Activated CD8-positive, alpha-beta T cell treated with anti-CD3 and anti-CD28 coated beads for 36 hours (primary cell): ENCODE measurements around the gene USP40. TPM values are rescaled to one million over a fixed set of nuclear protein-coding genes. Genes with fewer than 3 reads are reported as not detected.

Source experiments
- ATAC-seq: fragments of 200-7000 bp; cut with Tn5 transposase; one replicate; pipeline ENCODE4 v1.10.0; 2021; ENCODE audit warnings: mild to moderate bottlenecking, moderate library complexity
- CTCF ChIA-PET: fragments of 350-600 bp; sonication (Branson Sonifier 250); formaldehyde crosslinking; loops from one replicate; lab custom pipeline; 2021; ENCODE audit warnings: antibody characterized with exemption; lab: Charles Lee
- POLR2A ChIA-PET: fragments of 350-600 bp; sonication (Branson Sonifier 250); formaldehyde crosslinking; loops from one replicate; lab custom pipeline; 2021; ENCODE audit warnings: antibody characterized with exemption; lab: Charles Lee
- DNase-seq: peaks from one replicate; pipeline ENCODE4 v3.0.0-alpha.2; 2020
- H3K27ac Mint-ChIP-seq: one replicate; pipeline ENCODE4 v1.8.0; 2021; ENCODE audit warnings: mild to moderate bottlenecking, mixed read lengths
- H3K27me3 Mint-ChIP-seq: one replicate; pipeline ENCODE4 v1.8.0; 2021; ENCODE audit warnings: mixed read lengths
- H3K36me3 Mint-ChIP-seq: one replicate; pipeline ENCODE4 v1.8.0; 2021; ENCODE audit warnings: low read depth, mixed read lengths
- H3K4me1 Mint-ChIP-seq: one replicate; pipeline ENCODE4 v1.8.0; 2021; ENCODE audit warnings: low read depth, mixed read lengths
- H3K4me3 Mint-ChIP-seq: one replicate; pipeline ENCODE4 v1.8.0; 2021; ENCODE audit warnings: mild to moderate bottlenecking, moderate library complexity, mixed read lengths
- H3K9me3 Mint-ChIP-seq: one replicate; pipeline ENCODE4 v1.8.0; 2021; ENCODE audit warnings: mixed read lengths
- CTCF ChIP-seq: fragments of 200-600 bp; IDR thresholded peaks from one replicate; pipeline ENCODE4 v1.8.0; 2022; ENCODE audit warnings: antibody characterized with exemption, mild to moderate bottlenecking
- intact Hi-C: fragments of 100-400 bp; cut with micrococcal nuclease; formaldehyde crosslinking; loops from one replicate; pipeline ENCODE4 v1.10.0; 2022
- total RNA-seq, 2 experiments: library from RNA; stranded (reverse); gene quantifications; one replicate each; pipeline ENCODE4 v1.2.3, GENCODE V29; 2021

The USP40 gene
- total RNA-seq, 2 experiments from 2014 or later: 14.0 to 15.8 TPM

GRCh38 chr2:233466991-233467603 is 99.5 kb downstream of the USP40 start:
- TF ChIP-seq CTCF: no peak
- H3K9me3 Mint-ChIP-seq: no peaks in the 10 kb centered on the region
- DNase-seq (no peak), ATAC-seq (no peak)
- peaks cover 49% of the 10 kb centered on the region for H3K36me3 Mint-ChIP-seq
- ChIA-PET CTCF (no interaction called here), POLR2A (no interaction called here)
- H3K27me3 Mint-ChIP-seq: no peaks in the 10 kb centered on the region
- intact Hi-C loops: no loop called here
- no peak overlapping the region for H3K4me3 Mint-ChIP-seq
- H3K27ac Mint-ChIP-seq: peak overlapping the region; percentile 30
- no peaks in the 10 kb centered on the region for H3K4me1 Mint-ChIP-seq

GRCh38 chr2:233464531-233465240 is 101.9 kb downstream of the USP40 start:
- H3K36me3 Mint-ChIP-seq: peaks cover 44% of the 10 kb centered on the region
- ATAC-seq: no peak
- no peaks in the 10 kb centered on the region for H3K9me3 Mint-ChIP-seq
- no peak overlapping the region for H3K27ac Mint-ChIP-seq
- POLR2A ChIA-PET: no interaction called here
- DNase-seq: no peak
- no peak overlapping the region for H3K4me3 Mint-ChIP-seq
- intact Hi-C loops: no loop called here
- no peaks in the 10 kb centered on the region for H3K27me3 Mint-ChIP-seq
- CTCF ChIA-PET: interaction anchor here (1.5 kb wide), 1 partner anchor 21 kb away, joined by 3 read pairs; no protein-coding TSS in a partner anchor
- no peak for TF ChIP-seq CTCF
- H3K4me1 Mint-ChIP-seq: no peaks in the 10 kb centered on the region

GRCh38 chr2:233464056-233464455 is 102.5 kb downstream of the USP40 start:
- ATAC-seq (no peak), DNase-seq (no peak)
- TF ChIP-seq CTCF: no peak
- ChIA-PET CTCF (no interaction called here), POLR2A (no interaction called here)
- intact Hi-C loops: no loop called here
- no peak overlapping the region for H3K4me3 Mint-ChIP-seq
- no peaks in the 10 kb centered on the region for H3K9me3 Mint-ChIP-seq
- peaks cover 39% of the 10 kb centered on the region for H3K36me3 Mint-ChIP-seq
- H3K4me1 Mint-ChIP-seq: no peaks in the 10 kb centered on the region
- H3K27me3 Mint-ChIP-seq: no peaks in the 10 kb centered on the region
- no peak overlapping the region for H3K27ac Mint-ChIP-seq

DNA sequence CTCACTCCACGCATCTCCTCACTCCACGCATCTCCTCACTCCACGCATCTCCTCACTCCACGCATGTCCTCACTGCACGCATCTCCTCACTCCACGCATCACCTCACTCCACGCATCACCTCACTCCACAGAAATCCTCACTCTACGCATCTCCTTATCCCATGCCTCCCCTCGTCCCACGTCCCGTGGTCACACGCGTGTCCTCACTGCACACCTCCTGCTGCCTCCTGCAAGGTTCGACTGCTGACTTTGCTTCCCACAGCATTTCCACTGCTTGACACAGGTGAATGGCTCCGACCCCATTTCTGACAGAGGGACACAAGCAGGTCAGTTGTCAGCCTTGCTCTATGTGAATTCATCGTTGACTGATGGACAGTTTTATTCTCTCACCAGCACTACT is 103.0 kb downstream of the USP40 start:
- no peak for ATAC-seq
- no peak overlapping the region for H3K4me3 Mint-ChIP-seq
- intact Hi-C loops: no loop called here
- no peaks in the 10 kb centered on the region for H3K27me3 Mint-ChIP-seq
- no peak for TF ChIP-seq CTCF
- H3K27ac Mint-ChIP-seq: no peak overlapping the region
- H3K36me3 Mint-ChIP-seq: peaks cover 36% of the 10 kb centered on the region
- ChIA-PET CTCF (no interaction called here), POLR2A (no interaction called here)
- no peaks in the 10 kb centered on the region for H3K9me3 Mint-ChIP-seq
- no peaks in the 10 kb centered on the region for H3K4me1 Mint-ChIP-seq
- no peak for DNase-seq

GRCh38 chr2:233462826-233463470 is 103.6 kb downstream of the USP40 start:
- intact Hi-C loops: no loop called here
- no peaks in the 10 kb centered on the region for H3K4me1 Mint-ChIP-seq
- no peak overlapping the region for H3K4me3 Mint-ChIP-seq
- ATAC-seq: no peak
- no peak for DNase-seq
- H3K36me3 Mint-ChIP-seq: peaks cover 32% of the 10 kb centered on the region
- POLR2A ChIA-PET: no interaction called here
- no peaks in the 10 kb centered on the region for H3K9me3 Mint-ChIP-seq
- no peak for TF ChIP-seq CTCF
- no peak overlapping the region for H3K27ac Mint-ChIP-seq
- no peaks in the 10 kb centered on the region for H3K27me3 Mint-ChIP-seq
- CTCF ChIA-PET: interaction anchor here (1.2 kb wide), 1 partner anchor 20 kb away, joined by 5 read pairs; no protein-coding TSS in a partner anchor
